HepG2 (cell line): ENCODE data around the gene MLX. TPM values are rescaled to one million over a fixed set of nuclear protein-coding genes. Genes with fewer than 3 reads are reported as not detected.

Source experiments
- CAMTA2 ChIP-seq: sonication (generic); formaldehyde crosslinking; IDR thresholded peaks from 2 replicates; pipeline ENCODE4 v1.4.0; 2020; ENCODE audit warnings: mild to moderate bottlenecking, missing genetic modification reagents, borderline replicate concordance
- ELF4 ChIP-seq: sonication (generic); formaldehyde crosslinking; IDR thresholded peaks from 2 replicates; pipeline ENCODE4 v1.5.0; 2020; ENCODE audit warnings: missing genetic modification reagents, mild to moderate bottlenecking, moderate library complexity, borderline replicate concordance
- RARA ChIP-seq: IDR thresholded peaks from 2 replicates; pipeline ENCODE4 v1.6.1; 2016; ENCODE audit warnings: missing genetic modification reagents, missing compliant biosample characterization
- SKI ChIP-seq: fragments of 450-650 bp; IDR thresholded peaks from one replicate; pipeline ENCODE4 v1.6.1; 2018; ENCODE audit warnings: mild to moderate bottlenecking; ENCODE audit not compliant: partially characterized antibody
- ZBTB38 ChIP-seq: sonication (generic); formaldehyde crosslinking; IDR thresholded peaks from 2 replicates; pipeline ENCODE4 v1.5.1; 2020; ENCODE audit warnings: mild to moderate bottlenecking, missing genetic modification reagents
- ZMAT3 ChIP-seq: sonication (generic); formaldehyde crosslinking; conservative IDR thresholded peaks from 2 replicates; pipeline ENCODE4 v1.7.0; 2021; ENCODE audit warnings: missing genetic modification reagents
- ZMYM4 ChIP-seq: sonication (generic); formaldehyde crosslinking; IDR thresholded peaks from 2 replicates; pipeline ENCODE4 v1.8.1; 2023; ENCODE audit warnings: mild to moderate bottlenecking, missing genetic modification reagents
- ZNF138 ChIP-seq: sonication (generic); formaldehyde crosslinking; IDR thresholded peaks from 2 replicates; pipeline ENCODE4 v1.5.0; 2020; ENCODE audit warnings: mild to moderate bottlenecking, low read depth, missing genetic modification reagents
- ZNF292 ChIP-seq: sonication (generic); formaldehyde crosslinking; IDR thresholded peaks from 2 replicates; pipeline ENCODE4 v1.8.1; 2022; ENCODE audit warnings: mild to moderate bottlenecking, low read depth, missing genetic modification reagents, borderline replicate concordance
- ZNF510 ChIP-seq: sonication (generic); formaldehyde crosslinking; IDR thresholded peaks from 2 replicates; pipeline ENCODE4 v1.4.0; 2020; ENCODE audit warnings: low read depth, mild to moderate bottlenecking, missing genetic modification reagents
- ZNF556 ChIP-seq: sonication (generic); formaldehyde crosslinking; IDR thresholded peaks from 2 replicates; pipeline ENCODE4 v1.4.0; 2020; ENCODE audit warnings: mild to moderate bottlenecking, missing genetic modification reagents, borderline replicate concordance
- ZNF567 ChIP-seq: sonication (generic); formaldehyde crosslinking; IDR thresholded peaks from 2 replicates; pipeline ENCODE4 v1.8.1; 2023; ENCODE audit warnings: mild to moderate bottlenecking, missing genetic modification reagents, borderline replicate concordance
- ZNF569 ChIP-seq: sonication (generic); formaldehyde crosslinking; IDR thresholded peaks from 2 replicates; pipeline ENCODE4 v1.5.0; 2020; ENCODE audit warnings: mild to moderate bottlenecking, missing genetic modification reagents, moderate library complexity, borderline replicate concordance
- ZSCAN21 ChIP-seq: sonication (generic); formaldehyde crosslinking; IDR thresholded peaks from 2 replicates; pipeline ENCODE4 v1.8.0; 2022; ENCODE audit warnings: mild to moderate bottlenecking, missing genetic modification reagents, moderate library complexity, borderline replicate concordance
- polyA plus RNA-seq, 8 experiments: library from polyadenylated mRNA; depleted of rRNA in 3 of 8; stranded (reverse) in 7 of 8; unstranded in 1 of 8; fragments of >200 nt; fragmentation: Illumina TruSeq in 4 of 8; extraction: Trizol in 4 of 8; gene quantifications; 2 replicates each; pipeline versions ENCODE4 v1.2.1 to v1.2.3, GENCODE V29; 2011 to 2016; ENCODE audit warnings: low read depth in 4 of 8, missing spikeins in 1 of 8, mixed read lengths in 1 of 8; ENCODE audit not compliant: insufficient read depth in 1 of 8
- total RNA-seq, 5 experiments: library from RNA; depleted of rRNA; stranded (reverse); fragments of >200 nt; fragmentation: Illumina TruSeq; extraction: Trizol; gene quantifications; 2 replicates each; pipeline ENCODE4 v1.2.3, GENCODE V29; 2016; ENCODE audit warnings: low read depth in 1 of 5
- TF ChIP-seq, protein P1 (sequence below): IDR thresholded peaks from 2 replicates; pipeline ENCODE4 v1.6.1; 2016; ENCODE audit warnings: missing compliant biosample characterization, missing genetic modification reagents, borderline replicate concordance
- TF ChIP-seq, protein P2 (sequence below): sonication (generic); formaldehyde crosslinking; IDR thresholded peaks from 2 replicates; pipeline ENCODE4 v1.4.0; 2020; ENCODE audit warnings: mild to moderate bottlenecking, missing genetic modification reagents
- TF ChIP-seq, protein P3 (sequence below): sonication (generic); formaldehyde crosslinking; IDR thresholded peaks from 2 replicates; pipeline ENCODE4 v1.8.1; 2022; ENCODE audit warnings: low read depth, mild to moderate bottlenecking, missing genetic modification reagents
- TF ChIP-seq, protein P4 (sequence below): sonication (generic); formaldehyde crosslinking; IDR thresholded peaks from 2 replicates; pipeline ENCODE4 v1.5.0; 2020; ENCODE audit warnings: missing genetic modification reagents
- TF ChIP-seq, protein P5 (sequence below): sonication (generic); formaldehyde crosslinking; IDR thresholded peaks from 2 replicates; pipeline ENCODE4 v1.4.0; 2020; ENCODE audit warnings: missing genetic modification reagents, borderline replicate concordance
- TF ChIP-seq, protein P6 (sequence below): sonication (generic); formaldehyde crosslinking; IDR thresholded peaks from 2 replicates; pipeline ENCODE4 v1.4.0; 2020; ENCODE audit warnings: missing genetic modification reagents, low read depth, mild to moderate bottlenecking, borderline replicate concordance

MLX gene
- total and polyA plus RNA-seq, 2 of the 13 experiments (the other 11 are each of a cell fraction or from before 2014, with no cell fraction given) = 38.9 to 74.4 TPM

DNA sequence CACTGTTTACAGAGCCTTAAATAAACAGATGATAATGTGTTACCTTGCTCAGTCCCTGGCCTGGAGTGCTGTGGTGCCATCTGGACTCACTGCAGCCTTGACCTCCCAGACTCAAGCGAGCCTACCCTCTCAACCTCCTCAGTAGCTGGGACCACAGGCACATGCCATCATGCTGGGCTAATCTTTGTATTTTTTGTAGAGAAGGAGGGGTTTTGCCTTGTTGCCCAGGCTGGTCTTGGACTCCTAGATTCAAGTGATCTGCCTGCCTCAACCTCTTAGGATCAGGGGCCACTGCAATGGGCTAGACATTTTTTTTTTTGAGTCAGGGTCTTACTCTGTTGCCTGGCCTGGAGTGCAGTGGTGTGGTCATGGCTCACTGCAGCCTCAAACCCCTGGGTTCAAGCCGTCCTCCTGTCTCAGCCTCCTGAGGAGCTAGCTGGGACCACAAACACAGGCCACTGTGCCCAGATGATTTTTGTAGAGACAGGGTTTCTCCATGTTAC, 35.9 kb upstream of the MLX start (continued):
- TF ChIP-seq, protein P1, sequence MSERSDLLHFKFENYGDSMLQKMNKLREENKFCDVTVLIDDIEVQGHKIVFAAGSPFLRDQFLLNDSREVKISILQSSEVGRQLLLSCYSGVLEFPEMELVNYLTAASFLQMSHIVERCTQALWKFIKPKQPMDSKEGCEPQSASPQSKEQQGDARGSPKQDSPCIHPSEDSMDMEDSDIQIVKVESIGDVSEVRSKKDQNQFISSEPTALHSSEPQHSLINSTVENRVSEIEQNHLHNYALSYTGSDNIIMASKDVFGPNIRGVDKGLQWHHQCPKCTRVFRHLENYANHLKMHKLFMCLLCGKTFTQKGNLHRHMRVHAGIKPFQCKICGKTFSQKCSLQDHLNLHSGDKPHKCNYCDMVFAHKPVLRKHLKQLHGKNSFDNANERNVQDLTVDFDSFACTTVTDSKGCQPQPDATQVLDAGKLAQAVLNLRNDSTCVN (CRISPR knock-in tag) = 0 out of 2 replicates have a peak, but pooled peaks have one; percentile 72
- TF ChIP-seq ZNF138 (CRISPR knock-in tag) = no peak
- peak; percentile 92 for TF ChIP-seq SKI
- TF ChIP-seq, protein P2, sequence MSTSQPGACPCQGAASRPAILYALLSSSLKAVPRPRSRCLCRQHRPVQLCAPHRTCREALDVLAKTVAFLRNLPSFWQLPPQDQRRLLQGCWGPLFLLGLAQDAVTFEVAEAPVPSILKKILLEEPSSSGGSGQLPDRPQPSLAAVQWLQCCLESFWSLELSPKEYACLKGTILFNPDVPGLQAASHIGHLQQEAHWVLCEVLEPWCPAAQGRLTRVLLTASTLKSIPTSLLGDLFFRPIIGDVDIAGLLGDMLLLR (CRISPR knock-in tag) = no peak
- TF ChIP-seq, protein P3, sequence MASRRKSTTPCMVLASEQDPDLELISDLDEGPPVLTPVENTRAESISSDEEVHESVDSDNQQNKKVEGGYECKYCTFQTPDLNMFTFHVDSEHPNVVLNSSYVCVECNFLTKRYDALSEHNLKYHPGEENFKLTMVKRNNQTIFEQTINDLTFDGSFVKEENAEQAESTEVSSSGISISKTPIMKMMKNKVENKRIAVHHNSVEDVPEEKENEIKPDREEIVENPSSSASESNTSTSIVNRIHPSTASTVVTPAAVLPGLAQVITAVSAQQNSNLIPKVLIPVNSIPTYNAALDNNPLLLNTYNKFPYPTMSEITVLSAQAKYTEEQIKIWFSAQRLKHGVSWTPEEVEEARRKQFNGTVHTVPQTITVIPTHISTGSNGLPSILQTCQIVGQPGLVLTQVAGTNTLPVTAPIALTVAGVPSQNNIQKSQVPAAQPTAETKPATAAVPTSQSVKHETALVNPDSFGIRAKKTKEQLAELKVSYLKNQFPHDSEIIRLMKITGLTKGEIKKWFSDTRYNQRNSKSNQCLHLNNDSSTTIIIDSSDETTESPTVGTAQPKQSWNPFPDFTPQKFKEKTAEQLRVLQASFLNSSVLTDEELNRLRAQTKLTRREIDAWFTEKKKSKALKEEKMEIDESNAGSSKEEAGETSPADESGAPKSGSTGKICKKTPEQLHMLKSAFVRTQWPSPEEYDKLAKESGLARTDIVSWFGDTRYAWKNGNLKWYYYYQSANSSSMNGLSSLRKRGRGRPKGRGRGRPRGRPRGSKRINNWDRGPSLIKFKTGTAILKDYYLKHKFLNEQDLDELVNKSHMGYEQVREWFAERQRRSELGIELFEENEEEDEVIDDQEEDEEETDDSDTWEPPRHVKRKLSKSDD (CRISPR knock-in tag) = peak; percentile 66; the same call in 1 of the 2 replicates
- peak; percentile 67; the same call in 1 of the 2 replicates for TF ChIP-seq ZMAT3
- TF ChIP-seq, protein P4, sequence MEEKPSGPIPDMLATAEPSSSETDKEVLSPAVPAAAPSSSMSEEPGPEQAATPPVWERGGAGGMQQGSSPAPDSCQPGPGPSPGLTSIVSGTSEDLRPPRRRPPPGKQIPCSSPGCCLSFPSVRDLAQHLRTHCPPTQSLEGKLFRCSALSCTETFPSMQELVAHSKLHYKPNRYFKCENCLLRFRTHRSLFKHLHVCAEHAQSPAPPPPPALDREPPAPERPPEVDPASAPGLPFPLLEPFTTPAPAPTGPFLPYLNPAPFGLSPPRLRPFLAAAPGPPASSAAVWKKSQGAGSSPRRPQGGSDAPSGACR = peak; percentile 72; the same call in 1 of the 2 replicates
- peak; percentile 42; the same call in 1 of the 2 replicates for TF ChIP-seq ZNF567
- TF ChIP-seq ZSCAN21 (CRISPR knock-in tag) = peak; percentile 90
- TF ChIP-seq, protein P5, sequence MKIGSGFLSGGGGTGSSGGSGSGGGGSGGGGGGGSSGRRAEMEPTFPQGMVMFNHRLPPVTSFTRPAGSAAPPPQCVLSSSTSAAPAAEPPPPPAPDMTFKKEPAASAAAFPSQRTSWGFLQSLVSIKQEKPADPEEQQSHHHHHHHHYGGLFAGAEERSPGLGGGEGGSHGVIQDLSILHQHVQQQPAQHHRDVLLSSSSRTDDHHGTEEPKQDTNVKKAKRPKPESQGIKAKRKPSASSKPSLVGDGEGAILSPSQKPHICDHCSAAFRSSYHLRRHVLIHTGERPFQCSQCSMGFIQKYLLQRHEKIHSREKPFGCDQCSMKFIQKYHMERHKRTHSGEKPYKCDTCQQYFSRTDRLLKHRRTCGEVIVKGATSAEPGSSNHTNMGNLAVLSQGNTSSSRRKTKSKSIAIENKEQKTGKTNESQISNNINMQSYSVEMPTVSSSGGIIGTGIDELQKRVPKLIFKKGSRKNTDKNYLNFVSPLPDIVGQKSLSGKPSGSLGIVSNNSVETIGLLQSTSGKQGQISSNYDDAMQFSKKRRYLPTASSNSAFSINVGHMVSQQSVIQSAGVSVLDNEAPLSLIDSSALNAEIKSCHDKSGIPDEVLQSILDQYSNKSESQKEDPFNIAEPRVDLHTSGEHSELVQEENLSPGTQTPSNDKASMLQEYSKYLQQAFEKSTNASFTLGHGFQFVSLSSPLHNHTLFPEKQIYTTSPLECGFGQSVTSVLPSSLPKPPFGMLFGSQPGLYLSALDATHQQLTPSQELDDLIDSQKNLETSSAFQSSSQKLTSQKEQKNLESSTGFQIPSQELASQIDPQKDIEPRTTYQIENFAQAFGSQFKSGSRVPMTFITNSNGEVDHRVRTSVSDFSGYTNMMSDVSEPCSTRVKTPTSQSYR (CRISPR knock-in tag) = no peak; the same call in 1 of the 2 replicates
- no peak for TF ChIP-seq ZNF569 (CRISPR knock-in tag)
- TF ChIP-seq ZNF510 (CRISPR knock-in tag) = peak; percentile 57; the same call in 1 of the 2 replicates
- peak; percentile 64 for TF ChIP-seq ZBTB38 (CRISPR knock-in tag)
- peak; percentile 97 for TF ChIP-seq RARA (CRISPR knock-in tag)
- TF ChIP-seq ZMYM4 = peak; percentile 51
- TF ChIP-seq ELF4 (CRISPR knock-in tag) = no peak
- peak; percentile 85 for TF ChIP-seq ZNF556 (CRISPR knock-in tag)
- TF ChIP-seq, protein P6, sequence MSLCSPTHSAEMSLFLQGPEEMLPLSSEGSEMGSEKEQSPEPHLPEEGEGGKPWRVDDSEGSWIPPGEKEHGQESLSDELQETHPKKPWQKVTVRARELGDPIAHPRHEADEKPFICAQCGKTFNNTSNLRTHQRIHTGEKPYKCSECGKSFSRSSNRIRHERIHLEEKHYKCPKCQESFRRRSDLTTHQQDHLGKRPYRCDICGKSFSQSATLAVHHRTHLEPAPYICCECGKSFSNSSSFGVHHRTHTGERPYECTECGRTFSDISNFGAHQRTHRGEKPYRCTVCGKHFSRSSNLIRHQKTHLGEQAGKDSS (CRISPR knock-in tag) = peak; percentile 95
- no peak for TF ChIP-seq CAMTA2 (CRISPR knock-in tag)
- peak; percentile 88 for TF ChIP-seq ZNF292 (CRISPR knock-in tag)
